MM.1S (cell line): Measurements from ENCODE around the gene SEMA6A.

Experiments
- DNase-seq: peaks from one replicate; pipeline ENCODE4 v3.0.0-alpha.2; 2015
- H2AFZ ChIP-seq: fragments of 300-600 bp; sonication (generic); 2 replicates; pipeline ENCODE4 v1.6.0; 2016; ENCODE audit warnings: antibody characterized with exemption, low read length
- H3F3A ChIP-seq: fragments of 300-600 bp; sonication (generic); 2 replicates; pipeline ENCODE4 v1.6.1; 2016; ENCODE audit warnings: mild to moderate bottlenecking, antibody characterized with exemption, low read length, moderate library complexity, mixed read lengths; ENCODE audit not compliant: insufficient read depth
- H3K27ac ChIP-seq: fragments of 300-600 bp; sonication (generic); 2 replicates; pipeline ENCODE4 v1.5.1; 2016; ENCODE audit warnings: mild to moderate bottlenecking, low read length
- H3K27me3 ChIP-seq: fragments of 300-600 bp; sonication (generic); replicated peaks from 2 replicates; pipeline ENCODE4 v1.6.0; 2016; ENCODE audit warnings: low read length; ENCODE audit not compliant: insufficient read depth
- H3K36me3 ChIP-seq: fragments of 300-600 bp; sonication (generic); replicated peaks from 2 replicates; pipeline ENCODE4 v1.6.1; 2016; ENCODE audit warnings: mild to moderate bottlenecking, low read length, mixed read lengths; ENCODE audit not compliant: insufficient read depth
- H3K4me1 ChIP-seq: fragments of 300-600 bp; sonication (generic); 2 replicates; pipeline ENCODE4 v1.6.1; 2016; ENCODE audit warnings: low read length, mixed read lengths
- H3K4me2 ChIP-seq: fragments of 300-600 bp; sonication (generic); 2 replicates; pipeline ENCODE4 v1.6.0; 2016; ENCODE audit warnings: low read depth, low read length
- H3K4me3 ChIP-seq: fragments of 300-600 bp; sonication (generic); 2 replicates; pipeline ENCODE4 v1.5.1; 2016; ENCODE audit warnings: low read length, mixed read lengths
- H3K79me2 ChIP-seq: fragments of 300-600 bp; sonication (generic); 2 replicates; pipeline ENCODE4 v1.6.1; 2016; ENCODE audit warnings: mixed run types, low read length, mixed read lengths
- H3K9ac ChIP-seq: fragments of 300-600 bp; sonication (generic); 2 replicates; pipeline ENCODE4 v1.6.1; 2016; ENCODE audit warnings: low read length, mixed read lengths
- H3K9me2 ChIP-seq: fragments of 300-600 bp; sonication (generic); replicated peaks from 2 replicates; pipeline ENCODE4 v1.6.1; 2016; ENCODE audit warnings: mild to moderate bottlenecking, low read length, mixed read lengths; ENCODE audit not compliant: insufficient read depth
- H3K9me3 ChIP-seq: fragments of 300-600 bp; sonication (generic); replicated peaks from 2 replicates; pipeline ENCODE4 v1.6.1; 2016; ENCODE audit warnings: mild to moderate bottlenecking, low read length, mixed read lengths; ENCODE audit not compliant: insufficient read depth
- H4K20me1 ChIP-seq: fragments of 300-600 bp; sonication (generic); 2 replicates; pipeline ENCODE4 v1.6.1; 2016; ENCODE audit warnings: mild to moderate bottlenecking, low read length, moderate library complexity, mixed read lengths; ENCODE audit not compliant: insufficient read depth
- EZH2 ChIP-seq: fragments of 300-600 bp; sonication (generic); optimal IDR thresholded peaks from 2 replicates; pipeline ENCODE3; 2017; ENCODE audit warnings: low read depth, mild to moderate bottlenecking, antibody characterized with exemption, low read length, mixed read lengths
- EZH2phosphoT487 ChIP-seq: fragments of 300-600 bp; sonication (generic); IDR thresholded peaks from 2 replicates; pipeline ENCODE4 v1.6.1; 2018; ENCODE audit warnings: antibody characterized with exemption, low read length
- TF ChIP-seq, protein P1 (sequence below): fragments of 300-600 bp; sonication (generic); IDR thresholded peaks from 2 replicates; pipeline ENCODE4 v1.5.1; 2016; ENCODE audit warnings: antibody characterized with exemption, low read length, mixed read lengths

SEMA6A gene

DNA sequence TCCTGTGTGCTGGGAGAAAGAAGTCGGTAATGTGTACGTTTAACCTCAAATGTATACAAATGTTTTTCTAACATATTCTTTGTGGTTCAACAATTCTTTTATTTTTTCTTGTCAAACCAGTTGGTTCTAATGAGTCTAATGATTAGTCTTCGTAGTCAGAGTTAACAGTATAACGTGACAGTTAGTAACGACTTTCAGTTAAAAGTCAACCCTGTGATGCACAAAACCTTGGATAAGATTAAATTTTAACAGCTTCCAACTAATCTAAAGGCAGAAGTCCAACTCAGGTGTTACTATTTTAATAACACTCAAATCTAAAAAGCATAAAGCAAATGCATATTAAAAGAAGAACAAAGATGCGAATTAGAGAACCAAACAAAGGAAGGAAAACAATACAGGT, 47.0 kb downstream of the SEMA6A start:
- no peak for TF ChIP-seq EZH2
- TF ChIP-seq, protein P1, sequence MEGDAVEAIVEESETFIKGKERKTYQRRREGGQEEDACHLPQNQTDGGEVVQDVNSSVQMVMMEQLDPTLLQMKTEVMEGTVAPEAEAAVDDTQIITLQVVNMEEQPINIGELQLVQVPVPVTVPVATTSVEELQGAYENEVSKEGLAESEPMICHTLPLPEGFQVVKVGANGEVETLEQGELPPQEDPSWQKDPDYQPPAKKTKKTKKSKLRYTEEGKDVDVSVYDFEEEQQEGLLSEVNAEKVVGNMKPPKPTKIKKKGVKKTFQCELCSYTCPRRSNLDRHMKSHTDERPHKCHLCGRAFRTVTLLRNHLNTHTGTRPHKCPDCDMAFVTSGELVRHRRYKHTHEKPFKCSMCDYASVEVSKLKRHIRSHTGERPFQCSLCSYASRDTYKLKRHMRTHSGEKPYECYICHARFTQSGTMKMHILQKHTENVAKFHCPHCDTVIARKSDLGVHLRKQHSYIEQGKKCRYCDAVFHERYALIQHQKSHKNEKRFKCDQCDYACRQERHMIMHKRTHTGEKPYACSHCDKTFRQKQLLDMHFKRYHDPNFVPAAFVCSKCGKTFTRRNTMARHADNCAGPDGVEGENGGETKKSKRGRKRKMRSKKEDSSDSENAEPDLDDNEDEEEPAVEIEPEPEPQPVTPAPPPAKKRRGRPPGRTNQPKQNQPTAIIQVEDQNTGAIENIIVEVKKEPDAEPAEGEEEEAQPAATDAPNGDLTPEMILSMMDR, result no peak
- TF ChIP-seq EZH2phosphoT487, result no peak
- H4K20me1 ChIP-seq, result no peaks in the 10 kb centered on the region
- H3K4me3 ChIP-seq, result no peak overlapping the region

DNA sequence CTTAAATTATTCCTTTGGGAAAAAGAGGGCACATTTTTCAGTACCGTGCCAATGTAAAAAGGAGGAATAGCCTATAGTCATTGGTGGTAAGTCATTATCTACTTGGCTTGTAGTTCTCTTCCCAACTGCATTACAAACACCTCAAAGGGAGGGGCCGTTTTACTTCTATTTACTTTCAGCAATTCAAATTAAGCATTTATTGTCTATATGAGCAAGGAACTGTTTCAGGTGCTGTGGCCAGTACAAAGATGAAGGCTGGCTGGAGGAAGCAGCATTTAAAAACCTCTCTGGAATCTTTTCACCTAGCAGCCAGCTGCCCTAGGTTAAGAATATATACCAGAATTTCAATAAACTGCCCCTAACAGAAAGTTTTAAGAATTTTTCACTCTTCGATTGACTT, 48.9 kb downstream of the SEMA6A start:
- Histone ChIP-seq H3K4me3 (no peak overlapping the region), H3K9ac (no peak overlapping the region), H3K4me1 (no peaks in the 10 kb centered on the region), H3K9me2 (no peaks in the 10 kb centered on the region), H3F3A (no peaks in the 10 kb centered on the region), H3K27me3 (no peaks in the 10 kb centered on the region), H4K20me1 (no peaks in the 10 kb centered on the region), H2AFZ (no peak overlapping the region), H3K4me2 (no peak overlapping the region), H3K36me3 (no peaks in the 10 kb centered on the region), H3K79me2 (no peaks in the 10 kb centered on the region), H3K9me3 (no peaks in the 10 kb centered on the region), H3K27ac (no peak overlapping the region)
- TF ChIP-seq EZH2phosphoT487 (no peak), EZH2 (no peak)
- TF ChIP-seq, protein P1, result no peak
- no peak for DNase-seq

More for the DNA sequence above, 47.0 kb downstream of the SEMA6A start:
- no peaks in the 10 kb centered on the region for H3K9me2 ChIP-seq
- no peaks in the 10 kb centered on the region for H3K36me3 ChIP-seq
- no peak overlapping the region for H3K4me2 ChIP-seq
- no peaks in the 10 kb centered on the region for H3K9me3 ChIP-seq
- no peaks in the 10 kb centered on the region for H3K27me3 ChIP-seq
- no peak for DNase-seq
- H3K27ac ChIP-seq, result no peak overlapping the region
- no peaks in the 10 kb centered on the region for H3F3A ChIP-seq
- H3K4me1 ChIP-seq, result no peaks in the 10 kb centered on the region
- no peaks in the 10 kb centered on the region for H3K79me2 ChIP-seq
- H3K9ac ChIP-seq, result no peak overlapping the region
- H2AFZ ChIP-seq, result no peak overlapping the region

DNA sequence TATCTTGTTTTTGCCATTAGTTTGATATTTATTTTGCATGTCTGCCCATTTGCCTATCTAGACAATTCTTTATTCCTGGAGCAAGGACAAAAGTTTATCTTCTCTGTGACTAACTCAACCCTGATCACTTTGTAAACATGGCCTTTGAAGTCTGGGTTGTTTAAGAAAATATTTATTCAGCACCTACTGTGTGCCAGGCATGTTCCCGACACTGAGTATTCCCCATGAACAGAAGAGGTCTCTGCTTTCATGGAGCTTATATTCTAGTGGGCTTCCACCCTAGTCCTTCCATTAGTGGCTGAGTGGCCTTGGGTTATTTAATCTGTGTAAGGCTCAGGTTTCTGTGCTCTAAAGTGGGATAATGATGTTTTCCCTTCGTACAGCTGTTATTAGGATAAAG, 49.7 kb downstream of the SEMA6A start:
- H3K36me3 ChIP-seq, result no peaks in the 10 kb centered on the region
- H3K9ac ChIP-seq, result no peak overlapping the region
- no peak overlapping the region for H3K27ac ChIP-seq
- H3F3A ChIP-seq, result no peaks in the 10 kb centered on the region
- no peak for DNase-seq
- H3K4me2 ChIP-seq, result no peak overlapping the region
- H2AFZ ChIP-seq, result no peak overlapping the region
- TF ChIP-seq, protein P1, result no peak
- H3K4me3 ChIP-seq, result no peak overlapping the region
- no peaks in the 10 kb centered on the region for H3K27me3 ChIP-seq
- H3K4me1 ChIP-seq, result no peaks in the 10 kb centered on the region
- no peaks in the 10 kb centered on the region for H3K79me2 ChIP-seq
- no peaks in the 10 kb centered on the region for H3K9me2 ChIP-seq
- H4K20me1 ChIP-seq, result no peaks in the 10 kb centered on the region
- no peaks in the 10 kb centered on the region for H3K9me3 ChIP-seq
